CD4-positive, alpha-beta T cell treated with Interleukin-4 for 4 hours (primary cell): ENCODE measurements around the gene LDOC1.
"Not testable (repeated sequence)": the region's sequence is repeated elsewhere in the genome, so short reads cannot be mapped to it uniquely, and the experiment has no call there.

Experiments used
- DNase-seq: peaks from one replicate; pipeline ENCODE4 v3.0.0-alpha.2; 2020

Gene LDOC1

DNA sequence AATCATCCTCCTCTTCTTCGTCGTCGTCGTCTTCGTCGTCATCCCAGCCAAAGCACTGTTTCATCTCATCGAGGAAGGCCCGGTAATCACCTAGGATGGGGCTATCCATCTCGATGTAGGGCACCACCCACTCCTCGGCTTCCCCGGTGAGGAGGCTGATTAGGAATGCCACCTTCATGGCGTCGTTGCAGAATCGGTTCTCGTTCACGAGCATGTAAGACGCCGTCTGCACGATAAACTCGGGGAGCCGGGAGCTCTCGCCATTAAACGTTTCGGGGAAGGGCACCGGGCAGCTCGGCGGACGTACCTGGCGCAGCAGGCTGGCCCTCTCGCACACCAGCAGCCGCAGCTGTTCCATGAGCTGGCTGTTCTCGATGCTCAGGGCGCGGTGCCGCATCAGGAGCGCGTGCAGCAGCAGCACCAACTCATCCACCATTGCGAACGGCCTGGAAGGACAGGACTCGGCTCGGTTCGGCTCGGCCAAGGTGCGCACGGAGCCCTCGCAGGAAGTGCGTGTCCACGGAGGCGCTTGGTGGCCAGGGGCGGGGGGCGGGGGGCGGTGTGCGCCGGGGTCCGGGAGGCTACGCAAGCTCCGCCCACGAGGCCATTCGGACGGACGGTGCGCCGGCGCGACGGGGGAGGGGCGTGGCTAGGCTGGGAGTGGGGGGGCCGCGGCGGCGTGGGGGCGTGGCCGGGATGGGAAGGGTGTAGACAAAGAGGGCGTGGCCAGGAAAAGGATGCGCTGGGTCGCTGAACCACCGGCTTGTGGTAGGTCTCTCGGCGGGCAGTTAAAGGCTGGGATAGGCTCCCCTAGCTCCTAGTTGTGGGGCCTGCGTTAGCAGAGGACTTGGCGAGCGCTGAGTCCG, at the start of gene LDOC1:
Gene LDOC1 (minus strand): TSS at position 544 of the 866 bp plus-strand sequence. CDS start 108 bp downstream, at position 436.
- peak; percentile 71 for DNase-seq

DNA sequence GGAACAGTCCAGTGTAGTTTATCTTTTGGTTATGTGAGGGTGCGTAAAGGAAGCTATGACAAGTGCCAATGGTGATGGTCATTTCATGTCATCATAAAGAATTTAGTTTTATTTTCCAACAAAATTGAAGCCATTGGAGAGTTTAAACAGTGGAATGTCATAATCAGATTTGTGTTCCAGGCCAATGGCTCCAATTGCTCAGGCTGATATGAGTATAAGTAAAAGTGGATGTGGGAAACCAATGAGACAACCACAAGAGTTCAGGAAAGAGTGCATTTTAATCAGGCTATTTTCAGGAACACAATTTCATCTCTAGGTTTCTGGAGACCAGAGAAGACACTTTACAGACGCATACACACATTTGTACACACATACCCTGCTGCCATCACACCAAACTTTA, 44.7 kb upstream of the LDOC1 start:
- no peak for DNase-seq

DNA sequence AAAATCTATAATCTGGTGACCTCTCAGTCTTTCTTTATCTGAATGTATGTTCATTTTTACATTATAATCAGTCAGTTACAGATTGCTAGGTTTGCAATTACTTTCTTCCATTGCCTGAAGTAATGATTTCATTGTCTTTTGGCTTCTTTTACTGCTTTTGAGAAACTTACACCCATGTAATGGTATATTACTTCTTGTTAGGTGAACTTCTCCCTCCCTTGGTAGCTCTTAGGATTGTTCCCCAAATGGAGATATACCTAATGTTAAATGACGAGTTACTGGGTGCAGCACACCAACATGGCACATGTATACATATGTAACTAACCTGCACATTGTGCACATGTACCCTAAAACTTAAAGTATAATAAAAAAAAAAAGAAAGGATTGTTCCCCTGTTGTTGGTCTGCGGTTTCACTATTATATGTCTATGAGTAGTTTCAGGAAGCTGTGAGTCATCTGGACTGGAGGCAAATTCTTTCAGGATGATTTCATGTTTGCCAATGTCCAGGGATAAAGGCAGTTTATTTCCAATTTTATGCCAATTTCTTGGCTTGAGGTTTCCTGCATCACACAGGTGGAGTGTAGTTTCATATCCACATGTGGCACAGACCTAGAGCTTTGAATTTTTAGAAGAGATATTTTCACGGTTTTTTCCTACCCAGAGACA, 43.5 kb upstream of the LDOC1 start:
- no peak for DNase-seq

DNA sequence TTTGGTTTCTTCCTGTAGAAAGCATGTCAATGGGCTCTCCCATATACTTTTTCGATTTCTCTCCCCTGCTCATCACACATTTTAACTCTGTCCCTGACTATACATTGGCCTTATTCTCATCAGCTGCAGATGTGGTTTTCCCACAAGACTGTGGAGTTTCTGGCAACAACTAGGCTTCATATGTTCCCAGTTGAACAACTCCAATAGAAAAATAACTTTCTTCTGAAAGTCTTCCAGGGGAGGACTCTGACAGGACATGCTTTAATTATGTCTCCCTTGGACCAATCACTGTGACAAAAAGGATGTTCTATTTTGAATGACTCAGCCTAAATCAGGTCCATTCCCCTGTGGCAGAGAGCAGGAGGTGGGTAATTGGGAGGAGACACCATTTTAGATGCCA, 37.3 kb upstream of the LDOC1 start:
- DNase-seq, result no peak

DNA sequence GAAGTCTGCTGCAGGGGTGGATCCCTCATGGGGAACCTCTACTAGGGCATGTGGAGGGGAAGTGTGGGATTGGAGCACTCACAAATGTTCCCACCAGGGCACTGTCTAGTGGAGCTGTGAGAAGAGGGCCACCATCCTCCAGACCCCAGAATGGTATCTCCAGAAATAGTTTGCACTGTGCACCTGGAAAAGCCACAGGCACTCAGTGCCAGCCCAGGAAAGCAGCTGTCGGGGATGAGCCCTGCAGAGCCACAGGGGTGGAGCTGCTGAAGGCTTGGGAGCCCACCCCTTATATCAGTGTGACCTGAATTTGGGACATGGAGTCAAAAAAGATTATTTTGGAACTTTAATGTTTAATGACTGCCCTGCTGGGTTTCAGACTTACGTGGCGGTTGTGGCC, 25.0 kb upstream of the LDOC1 start:
- no peak for DNase-seq

DNA sequence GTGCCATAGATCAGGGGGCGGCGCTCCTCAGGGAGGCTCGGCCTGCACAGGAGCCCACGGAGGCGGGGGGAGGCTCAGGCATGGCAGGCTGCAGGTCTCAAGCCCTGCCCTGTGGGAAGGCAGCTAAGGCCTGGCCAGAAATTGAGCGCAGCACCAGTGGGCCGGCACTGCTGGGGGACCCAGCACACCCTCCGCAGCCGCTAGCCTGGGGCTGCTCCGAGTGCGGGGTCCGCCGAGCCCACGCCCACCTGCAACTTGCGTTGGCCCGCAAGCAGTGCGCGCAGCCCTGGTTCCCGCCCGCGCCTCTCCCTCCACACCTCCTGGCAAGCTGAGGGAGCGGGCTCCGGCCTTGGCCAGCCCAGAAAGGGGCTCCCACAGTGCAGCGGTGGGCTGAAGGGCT, 11.6 kb upstream of the LDOC1 start:
- not testable (repeated sequence) for DNase-seq

DNA sequence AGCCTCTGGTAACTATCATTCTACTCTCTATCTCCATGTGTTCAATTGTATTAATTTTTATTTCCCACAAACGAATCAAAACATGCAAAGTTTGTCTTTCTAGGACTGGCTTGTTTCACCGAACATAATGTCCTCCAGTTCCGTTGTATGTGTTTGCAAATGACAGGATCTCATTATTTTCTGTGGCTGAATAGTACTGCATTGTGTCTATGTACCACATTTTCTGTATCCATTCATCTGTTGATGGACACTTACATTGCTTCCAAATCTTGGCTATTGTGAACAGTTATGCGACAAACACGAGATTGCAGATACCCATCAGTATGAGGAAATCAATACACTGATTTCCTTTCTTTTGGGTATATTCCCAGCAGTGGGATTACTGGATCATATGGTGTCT, 8.4 kb upstream of the LDOC1 start:
- no peak for DNase-seq

DNA sequence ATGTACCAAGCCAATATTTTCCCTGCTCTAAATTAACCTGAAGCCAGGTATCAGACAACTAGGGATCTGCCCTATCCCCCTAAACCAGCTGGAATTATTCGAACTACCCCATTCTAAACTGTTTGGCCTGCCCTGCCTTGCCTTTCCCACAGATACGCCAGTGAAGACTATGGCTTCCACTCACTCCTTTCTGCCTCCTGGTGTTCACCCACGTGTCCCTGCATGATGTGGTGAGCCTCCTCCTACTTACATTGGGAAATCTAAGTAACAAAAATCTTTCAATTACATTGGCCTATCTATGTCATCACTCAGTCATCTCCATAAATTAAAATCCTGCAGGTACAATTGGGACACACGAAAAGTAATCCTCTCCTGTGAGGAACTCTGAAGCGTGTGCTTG, 6.1 kb upstream of the LDOC1 start:
- DNase-seq, result no peak

DNA sequence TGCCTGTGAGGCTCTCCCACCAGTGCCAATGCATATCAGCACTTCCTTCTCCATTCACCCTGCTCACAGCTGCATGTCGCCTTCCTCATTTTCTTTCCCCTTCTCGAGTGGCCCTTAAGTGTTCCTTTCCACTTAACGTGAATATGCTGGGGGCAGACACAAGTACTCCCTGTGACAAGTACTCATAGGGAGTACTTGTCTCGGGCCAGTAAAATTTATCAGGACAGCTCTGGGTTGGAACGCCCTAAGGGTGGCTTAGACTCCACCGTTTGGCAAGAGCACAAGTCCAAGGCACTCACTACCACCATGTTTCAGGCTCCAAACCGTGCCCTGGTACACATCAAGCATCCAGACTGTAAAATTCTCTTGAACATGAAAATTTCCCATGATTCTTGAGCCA, 3.9 kb upstream of the LDOC1 start:
- no peak for DNase-seq

DNA sequence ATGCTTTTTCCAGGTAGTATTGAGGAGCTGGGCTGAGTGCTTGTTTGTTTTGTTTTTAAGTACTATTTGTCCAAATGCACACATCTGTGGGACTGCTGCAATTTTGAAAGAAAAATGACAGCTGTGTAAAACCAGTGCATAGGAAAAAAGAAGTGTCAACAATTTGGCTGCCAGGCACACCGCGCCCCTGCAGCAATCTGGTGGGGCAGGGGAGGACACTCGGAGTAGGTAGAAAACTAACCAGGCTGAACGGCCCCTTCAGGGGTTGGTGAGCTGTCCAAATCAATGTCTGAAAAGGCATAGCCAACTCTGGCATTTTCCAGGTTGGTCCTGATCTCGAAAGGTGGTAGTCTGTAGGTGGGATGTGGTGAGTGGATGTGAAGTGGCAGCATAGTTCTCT, 1.1 kb downstream of the LDOC1 start:
- no peak for DNase-seq

DNA sequence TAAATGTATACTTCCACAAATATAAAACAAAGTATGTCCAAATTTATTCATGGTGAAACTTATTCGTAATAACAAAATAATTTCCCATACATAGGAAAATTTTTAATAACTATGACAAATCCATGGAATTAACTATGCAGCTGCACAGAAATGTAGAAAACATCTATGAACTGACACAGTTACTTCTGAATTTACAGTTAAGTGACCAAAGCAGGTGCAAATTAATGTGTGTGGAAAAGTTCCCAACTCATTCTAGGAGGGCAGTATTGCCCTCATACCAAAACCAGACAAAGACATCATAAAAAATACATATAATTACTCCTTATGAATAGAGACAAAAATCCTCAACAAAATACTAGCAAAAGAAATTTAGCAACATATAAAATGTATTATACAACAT, 12.5 kb downstream of the LDOC1 start:
- no peak for DNase-seq

DNA sequence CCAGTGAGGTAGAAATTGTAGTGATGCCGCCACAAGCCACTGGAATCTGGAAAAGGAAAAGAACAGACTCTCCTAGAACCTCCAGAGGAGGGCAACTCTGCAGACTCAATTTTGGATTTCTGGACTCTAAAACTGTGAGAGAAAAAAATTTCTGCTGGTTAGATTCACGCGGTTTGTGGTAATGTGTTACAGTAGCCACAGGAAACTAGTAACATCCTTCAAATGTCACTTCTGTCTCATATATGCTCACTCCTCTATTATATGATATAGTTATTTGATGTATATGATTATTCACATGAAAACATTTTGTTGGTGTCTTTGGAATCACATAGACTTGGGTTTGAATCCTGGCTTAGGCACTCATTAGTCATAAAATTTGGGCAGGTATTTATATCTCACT, 18.8 kb downstream of the LDOC1 start:
- no peak for DNase-seq

DNA sequence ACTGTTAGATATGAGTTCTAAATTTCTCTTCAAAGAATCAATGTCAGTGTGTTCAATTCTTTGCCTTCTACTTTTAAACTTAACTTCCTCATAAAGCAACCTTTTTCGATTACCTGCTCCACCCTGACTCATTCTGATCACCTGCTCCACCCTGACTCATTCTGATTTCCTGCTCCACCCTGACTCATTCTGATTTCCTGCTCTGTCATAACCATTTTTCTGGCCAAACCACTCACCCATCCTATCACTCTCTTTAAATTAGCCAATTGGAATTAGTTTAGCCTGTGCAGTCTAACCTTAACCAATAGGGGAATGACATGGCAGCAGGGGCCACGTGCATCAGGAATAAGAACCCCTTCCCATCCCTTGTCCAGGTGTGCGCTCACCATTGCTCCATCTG, 21.7 kb downstream of the LDOC1 start:
- DNase-seq, result peak; percentile 0

DNA sequence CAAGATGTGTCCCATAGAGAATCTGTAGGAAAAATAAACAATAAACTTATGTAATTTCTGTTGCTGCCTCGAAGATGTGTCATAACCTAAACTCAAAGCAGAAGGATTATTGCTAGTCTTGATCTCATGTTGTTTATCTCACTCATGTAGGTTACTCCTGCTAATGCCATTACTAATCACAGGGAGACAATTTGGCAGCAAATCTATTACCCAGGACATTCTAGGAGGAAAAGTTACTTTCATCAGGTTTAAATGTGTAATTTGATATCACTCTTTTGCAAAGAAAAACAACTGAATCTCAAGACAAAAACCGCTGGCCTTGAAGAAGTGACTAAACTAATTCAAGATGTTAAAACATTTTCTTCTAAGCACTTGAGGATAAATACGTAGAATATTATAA, 34.0 kb downstream of the LDOC1 start:
- DNase-seq, result no peak

DNA sequence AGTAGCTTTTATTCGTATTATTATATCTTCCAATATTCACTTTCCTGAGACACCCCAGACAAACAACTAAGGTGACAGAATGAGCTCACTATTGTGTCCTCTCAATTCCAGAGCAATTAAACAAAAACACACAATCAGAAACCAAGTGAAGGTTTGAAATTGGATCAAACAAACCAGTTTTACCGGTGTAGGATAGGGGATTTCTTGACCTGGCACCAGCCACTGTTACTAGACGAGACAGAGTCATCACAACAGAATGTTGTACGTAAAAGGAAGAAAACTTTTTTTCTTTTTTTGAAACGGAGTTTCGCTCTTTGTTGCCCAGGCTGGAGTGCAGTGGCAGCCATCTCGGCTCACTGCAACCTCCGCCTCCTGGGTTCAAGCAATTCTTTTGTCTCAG, 43.7 kb downstream of the LDOC1 start:
- DNase-seq, result no peak

DNA sequence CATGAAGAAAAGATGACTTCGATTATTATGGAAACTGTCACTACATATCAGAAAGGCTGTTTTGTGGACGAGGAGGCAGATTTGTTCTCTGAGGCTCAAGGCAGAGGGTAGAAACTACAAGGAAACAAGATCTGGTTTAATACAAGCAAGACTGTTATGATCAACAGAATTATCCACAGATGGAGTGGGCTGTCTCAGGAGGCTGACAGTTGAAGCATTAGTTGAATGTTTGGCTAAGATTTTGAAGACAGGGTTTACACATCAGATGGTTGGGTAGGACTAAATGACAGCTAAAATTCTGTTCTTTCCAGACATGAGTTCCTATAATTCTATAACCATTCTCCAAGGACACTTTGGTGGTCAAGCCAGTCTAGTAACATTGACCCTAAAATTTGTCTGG, 49.8 kb downstream of the LDOC1 start:
- DNase-seq, result no peak
